Omental fat pad (tissue), 4 donors: Measurements from ENCODE around the gene CACNA1F. TPM values are rescaled to one million over a fixed set of nuclear protein-coding genes. Genes with fewer than 3 reads are reported as not detected.

Experiments
- ATAC-seq: fragments of 150-250 bp; one replicate; pipeline ENCODE4 v1.9.1; 2016; ENCODE audit warnings: mild to moderate bottlenecking, moderate library complexity; ENCODE audit not compliant: low FRiP score
- DNase-seq: peaks from one replicate; pipeline ENCODE4 v3.0.0-alpha.2; 2019; ENCODE audit warnings: low spot score
- CTCF ChIP-seq, 3 donors: fragments of 450-650 bp; IDR thresholded peaks; one replicate each; pipeline ENCODE4 v1.5.1; 2016 to 2017; ENCODE audit warnings: antibody characterized with exemption in 3 of 3, mild to moderate bottlenecking in 3 of 3, moderate library complexity in 2 of 3
- total RNA-seq, 4 donors: library from RNA; depleted of rRNA; stranded (reverse); fragments of >200 nt; gene quantifications; one replicate each; pipeline ENCODE4 v1.1.0, GENCODE V29; 2016

CACNA1F gene
- total RNA-seq = under 1 TPM; 0.19 to 0.60 (median 0.34) TPM

- TF ChIP-seq CTCF (IDR thresholded peaks at IDR 0.05) = no peak
- no peak for DNase-seq
- no peak for ATAC-seq
Observed at GRCh38 chrX:49233176-49233575, at the start of gene CACNA1F. Gene CACNA1F, minus strand, starts transcription at chrX:49233340. Its CDS starts 31 bp downstream, at chrX:49233309.

- DNase-seq = no peak
- ATAC-seq = peak; percentile 54
Observed at GRCh38 chrX:49282647-49283011, 49.5 kb upstream of the CACNA1F start.

GRCh38 chrX:49278081-49278480, 44.9 kb upstream of the CACNA1F start:
- ATAC-seq = no peak
- no peak for DNase-seq
- TF ChIP-seq CTCF (IDR thresholded peaks at IDR 0.05) = no peak

More at GRCh38 chrX:49282647-49283011, 49.5 kb upstream of the CACNA1F start:
- TF ChIP-seq CTCF (IDR thresholded peaks at IDR 0.05) = no peak

GRCh38 chrX:49277535-49277830, 44.3 kb upstream of the CACNA1F start:
- TF ChIP-seq CTCF (IDR thresholded peaks at IDR 0.05) = no peak
- DNase-seq = no peak
- ATAC-seq = no peak

- no peak for TF ChIP-seq CTCF (IDR thresholded peaks at IDR 0.05)
- ATAC-seq = no peak
- DNase-seq = no peak
Observed at GRCh38 chrX:49276671-49277534, 43.8 kb upstream of the CACNA1F start.

GRCh38 chrX:49276207-49276606, 43.1 kb upstream of the CACNA1F start:
- ATAC-seq (no peak), DNase-seq (no peak)
- TF ChIP-seq CTCF (IDR thresholded peaks at IDR 0.05) = no peak

GRCh38 chrX:49273181-49273727, 40.1 kb upstream of the CACNA1F start:
- DNase-seq (no peak), ATAC-seq (no peak)
- TF ChIP-seq CTCF (IDR thresholded peaks at IDR 0.05) = no peak
